ENCODE results near the gene OTULIN. TPM values are rescaled to one million over a fixed set of nuclear protein-coding genes. Genes with fewer than 3 reads are reported as not detected.

OTULIN gene
- total RNA-seq, 6 experiments from 2014 or later: 25.2 to 34.8 (median 29.2) TPM

- H3K4me3 ChIP-seq: peak overlapping the region; percentile 67 to 74 (median 72)
- no peaks in the 10 kb centered on the region for H3K27me3 ChIP-seq
- ATAC-seq (peak; percentile 45 to 64 (median 58)), DNase-seq (peak; percentile 71 to 79 (median 75))
- no peak for TF ChIP-seq POLR2A (IDR thresholded peaks at IDR 0.05)
- TF ChIP-seq, protein P1, sequence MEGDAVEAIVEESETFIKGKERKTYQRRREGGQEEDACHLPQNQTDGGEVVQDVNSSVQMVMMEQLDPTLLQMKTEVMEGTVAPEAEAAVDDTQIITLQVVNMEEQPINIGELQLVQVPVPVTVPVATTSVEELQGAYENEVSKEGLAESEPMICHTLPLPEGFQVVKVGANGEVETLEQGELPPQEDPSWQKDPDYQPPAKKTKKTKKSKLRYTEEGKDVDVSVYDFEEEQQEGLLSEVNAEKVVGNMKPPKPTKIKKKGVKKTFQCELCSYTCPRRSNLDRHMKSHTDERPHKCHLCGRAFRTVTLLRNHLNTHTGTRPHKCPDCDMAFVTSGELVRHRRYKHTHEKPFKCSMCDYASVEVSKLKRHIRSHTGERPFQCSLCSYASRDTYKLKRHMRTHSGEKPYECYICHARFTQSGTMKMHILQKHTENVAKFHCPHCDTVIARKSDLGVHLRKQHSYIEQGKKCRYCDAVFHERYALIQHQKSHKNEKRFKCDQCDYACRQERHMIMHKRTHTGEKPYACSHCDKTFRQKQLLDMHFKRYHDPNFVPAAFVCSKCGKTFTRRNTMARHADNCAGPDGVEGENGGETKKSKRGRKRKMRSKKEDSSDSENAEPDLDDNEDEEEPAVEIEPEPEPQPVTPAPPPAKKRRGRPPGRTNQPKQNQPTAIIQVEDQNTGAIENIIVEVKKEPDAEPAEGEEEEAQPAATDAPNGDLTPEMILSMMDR (IDR thresholded peaks at IDR 0.05): peak in 1 of 4 donors; percentile 24
- WGBS (ENCODE audit: insufficient coverage, low coverage, low lambda C conversion rate, missing lambda C conversion rate): under 1% methylated on average over 19 of the region's 21 CpGs
- no peaks in the 10 kb centered on the region for H3K9me3 ChIP-seq
- H3K27ac ChIP-seq: peak overlapping the region; percentile 62 to 98 (median 87)
- intact Hi-C loops (cut with DNase I): no loop called here
- no peaks in the 10 kb centered on the region for H3K36me3 ChIP-seq
- H3K4me1 ChIP-seq: peaks cover 0 to 58% (median 17%) of the 10 kb centered on the region in 4 donors
Measured at GRCh38 chr5:14665101-14665822, 744 bp downstream of the OTULIN start.

GRCh38 chr5:14665949-14666348 lies 1.4 kb downstream of the OTULIN start:
- intact Hi-C loops (cut with DNase I): no loop called here
- no peaks in the 10 kb centered on the region for H3K9me3 ChIP-seq
- peak overlapping the region; percentile 62 to 98 (median 87) for H3K27ac ChIP-seq
- no peaks in the 10 kb centered on the region for H3K27me3 ChIP-seq
- H3K4me3 ChIP-seq: peak overlapping the region; percentile 67 to 74 (median 72)
- TF ChIP-seq, protein P1 (IDR thresholded peaks at IDR 0.05): peak in 3 of 4 donors; percentile 12 to 20 (median 13)
- no peak for TF ChIP-seq POLR2A (IDR thresholded peaks at IDR 0.05)
- H3K36me3 ChIP-seq: no peaks in the 10 kb centered on the region
- DNase-seq (peak in 2 of 3 donors; percentile 35 to 60), ATAC-seq (peak; percentile 22 to 30 (median 23))
- WGBS (ENCODE audit: insufficient coverage, low coverage, low lambda C conversion rate, missing lambda C conversion rate): 15% methylated on average over 7 of the region's 7 CpGs
- peaks cover 0 to 60% (median 17%) of the 10 kb centered on the region in 4 donors for H3K4me1 ChIP-seq

DNA sequence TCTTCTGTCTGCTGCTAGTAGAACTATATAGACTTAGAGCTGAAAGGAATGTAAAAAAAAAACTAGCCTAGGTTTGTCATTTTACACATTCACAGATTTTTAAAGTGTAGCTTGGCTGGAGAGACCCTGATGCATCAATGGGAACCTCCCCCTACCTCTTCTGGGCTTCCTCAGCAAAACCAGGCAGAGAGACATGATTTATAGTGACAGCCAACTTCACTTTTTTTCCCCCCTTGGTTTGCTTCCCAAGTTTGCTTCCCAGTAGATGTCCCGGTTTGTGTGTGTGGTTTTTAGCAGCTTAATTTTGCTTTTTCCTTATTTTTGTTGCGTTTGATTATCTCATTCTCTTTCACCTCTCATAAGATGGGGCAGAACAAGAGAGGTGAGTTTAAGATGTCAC lies 1.8 kb downstream of the OTULIN start:
- TF ChIP-seq, protein P1 (IDR thresholded peaks at IDR 0.05): no peak
- no peak for TF ChIP-seq POLR2A (IDR thresholded peaks at IDR 0.05)
- H3K27me3 ChIP-seq: no peaks in the 10 kb centered on the region
- DNase-seq: no peak
- WGBS (ENCODE audit: insufficient coverage, low coverage, low lambda C conversion rate, missing lambda C conversion rate): 23% methylated on average over 2 of the region's 2 CpGs
- peaks cover 0 to 64% (median 17%) of the 10 kb centered on the region in 4 donors for H3K4me1 ChIP-seq
- no peaks in the 10 kb centered on the region for H3K36me3 ChIP-seq
- intact Hi-C loops (cut with DNase I): no loop called here
- H3K27ac ChIP-seq: peak overlapping the region; percentile 62 to 98 (median 87)
- peak overlapping the region; percentile 67 to 74 (median 72) for H3K4me3 ChIP-seq
- H3K9me3 ChIP-seq: no peaks in the 10 kb centered on the region
- no peak for ATAC-seq

GRCh38 chr5:14667290-14667689 lies 2.8 kb downstream of the OTULIN start:
- no peak for DNase-seq
- WGBS (ENCODE audit: insufficient coverage, low coverage, low lambda C conversion rate, missing lambda C conversion rate): 78% methylated on average over 8 of the region's 8 CpGs
- H3K27me3 ChIP-seq: no peaks in the 10 kb centered on the region
- H3K4me3 ChIP-seq: no peak overlapping the region
- peak overlapping the region in 2 of 3 donors; percentile 64 to 98 for H3K27ac ChIP-seq
- ATAC-seq: no peak
- TF ChIP-seq POLR2A (IDR thresholded peaks at IDR 0.05): no peak
- TF ChIP-seq, protein P1 (IDR thresholded peaks at IDR 0.05): no peak
- no peaks in the 10 kb centered on the region for H3K9me3 ChIP-seq
- peaks cover 0 to 74% (median 23%) of the 10 kb centered on the region in 4 donors for H3K4me1 ChIP-seq
- no peaks in the 10 kb centered on the region for H3K36me3 ChIP-seq
- intact Hi-C loops (cut with DNase I): no loop called here

Data from right lobe of liver (tissue), 6 donors.